Lower leg skin (tissue), 3 donors: ENCODE results near the gene ADCY1.

ENCODE experiments used
- CTCF ChIP-seq, 3 donors: fragments of 450-650 bp; IDR thresholded peaks; one replicate each; pipeline ENCODE4 v1.5.1; 2016; ENCODE audit warnings: antibody characterized with exemption in 3 of 3, mild to moderate bottlenecking in 3 of 3, moderate library complexity in 2 of 3
- POLR2A ChIP-seq, 2 donors: fragments of 450-650 bp; IDR thresholded peaks; one replicate each; pipeline ENCODE4 v1.6.1; 2016 to 2017; ENCODE audit warnings: antibody characterized with exemption in 2 of 2, mild to moderate bottlenecking in 1 of 2, moderate library complexity in 1 of 2

GRCh38 chr7:45645141-45645969 is 71.2 kb downstream of the ADCY1 start:
- TF ChIP-seq CTCF (IDR thresholded peaks at IDR 0.05) (no peak), POLR2A (IDR thresholded peaks at IDR 0.05) (no peak)
